ENCODE measurements around the gene CNTNAP2. TPM values are rescaled to one million over a fixed set of nuclear protein-coding genes. Genes with fewer than 3 reads are reported as not detected.

The CNTNAP2 gene
- total and polyA plus RNA-seq, 4 donors, result not detected

- Histone ChIP-seq H3K27me3 (ENCODE audit: control insufficient read depth in 1 of 2, insufficient read depth in 2 of 2, low read length in 1 of 2) (no peaks in the 10 kb centered on the region), H3K36me3 (ENCODE audit: control insufficient read depth in 1 of 2, insufficient read depth in 2 of 2, low read length in 1 of 2) (no peaks in the 10 kb centered on the region), H3K4me3 (ENCODE audit: low read length in 2 of 2) (no peak overlapping the region), H3K27ac (ENCODE audit: low read depth in 1 of 2, low read length in 2 of 2) (no peak overlapping the region), H3K4me1 (ENCODE audit: control insufficient read depth in 1 of 2, insufficient read depth in 2 of 2, low read length in 2 of 2) (no peaks in the 10 kb centered on the region), H3K9me3 (ENCODE audit: control insufficient read depth, low read length) (peaks cover 1% of the 10 kb centered on the region)
- intact Hi-C loops (cut with DNase I), result no loop called here
- 11 to 15% methylated on average over 11 of the region's 11 CpGs for WGBS, 2 donors
- DNase-seq, result peak; percentile 79 to 92
- peak; percentile 87 for ATAC-seq (ENCODE audit: low FRiP score)
Measured at GRCh38 chr7:148303295-148304082, 2186.9 kb downstream of the CNTNAP2 start.

DNA sequence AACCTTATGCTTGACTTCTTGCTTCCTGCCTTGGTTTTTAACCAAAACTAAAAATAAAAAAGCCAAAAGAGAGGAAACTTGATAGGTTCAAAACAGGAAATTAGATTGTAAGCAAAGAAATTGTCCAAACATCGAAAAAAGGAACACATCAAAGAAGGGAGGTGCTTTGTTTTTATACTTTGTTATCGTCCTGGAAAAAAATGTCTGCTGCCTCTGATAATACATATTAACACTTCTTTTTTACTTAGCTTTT, 2187.4 kb downstream of the CNTNAP2 start:
- Histone ChIP-seq H3K4me1 (ENCODE audit: control insufficient read depth in 1 of 2, insufficient read depth in 2 of 2, low read length in 2 of 2) (no peaks in the 10 kb centered on the region), H3K36me3 (ENCODE audit: control insufficient read depth in 1 of 2, insufficient read depth in 2 of 2, low read length in 1 of 2) (no peaks in the 10 kb centered on the region), H3K27me3 (ENCODE audit: control insufficient read depth in 1 of 2, insufficient read depth in 2 of 2, low read length in 1 of 2) (no peaks in the 10 kb centered on the region), H3K9me3 (ENCODE audit: control insufficient read depth, low read length) (peaks cover 1% of the 10 kb centered on the region), H3K27ac (ENCODE audit: low read depth in 1 of 2, low read length in 2 of 2) (no peak overlapping the region), H3K4me3 (ENCODE audit: low read length in 2 of 2) (no peak overlapping the region)
- intact Hi-C loops (cut with DNase I), result no loop called here
- ATAC-seq (ENCODE audit: low FRiP score) (no peak), DNase-seq (no peak)
- 23 to 28% methylated on average over 2 of the region's 2 CpGs for WGBS, 2 donors

DNA sequence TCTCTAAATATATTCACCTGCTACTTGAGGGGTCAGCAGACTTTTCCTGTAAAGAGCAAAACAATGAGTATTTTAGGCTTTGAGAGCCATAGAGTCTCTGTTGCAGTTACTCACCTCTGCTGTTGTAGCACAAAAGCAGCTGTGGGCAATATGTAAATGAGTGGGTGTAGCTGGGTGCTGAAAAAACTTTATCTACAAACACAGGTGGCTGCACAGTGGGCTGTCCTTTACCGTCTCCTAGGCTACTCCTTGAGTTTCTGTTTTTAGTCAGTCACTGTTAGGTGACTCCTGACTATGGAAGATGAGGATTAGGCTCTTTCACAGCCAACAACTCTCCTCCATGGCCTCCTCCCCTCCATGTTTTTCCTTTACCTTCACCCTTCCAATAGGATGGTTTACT, 2187.9 kb downstream of the CNTNAP2 start:
- no peak for ATAC-seq (ENCODE audit: low FRiP score)
- H3K27ac ChIP-seq (ENCODE audit: low read depth in 1 of 2, low read length in 2 of 2), result no peak overlapping the region

DNA sequence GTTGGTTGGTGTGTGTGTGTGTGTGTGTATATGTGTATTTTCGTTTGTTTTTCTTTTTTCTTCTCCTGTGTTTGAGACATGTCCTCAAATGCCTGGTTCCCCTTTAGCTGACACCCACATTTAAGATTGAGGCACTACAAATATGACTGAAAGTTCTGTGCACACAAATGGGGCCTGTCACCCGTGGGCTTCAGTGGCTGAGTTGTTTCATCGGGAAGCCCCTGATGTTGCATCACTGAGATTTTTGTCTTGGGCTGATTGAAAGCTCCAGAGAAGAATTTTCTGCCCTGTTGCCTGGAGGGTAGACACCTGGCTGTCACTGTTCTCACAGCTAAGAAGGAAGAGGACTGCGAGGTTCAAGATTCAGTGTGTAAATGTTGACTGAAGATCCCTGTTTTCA, 2190.2 kb downstream of the CNTNAP2 start:
- no peaks in the 10 kb centered on the region for H3K27me3 ChIP-seq (ENCODE audit: control insufficient read depth in 1 of 2, insufficient read depth in 2 of 2, low read length in 1 of 2)
- no peak overlapping the region for H3K4me3 ChIP-seq (ENCODE audit: low read length in 2 of 2)
- no peak for DNase-seq
- H3K36me3 ChIP-seq (ENCODE audit: control insufficient read depth in 1 of 2, insufficient read depth in 2 of 2, low read length in 1 of 2), result no peaks in the 10 kb centered on the region
- H3K4me1 ChIP-seq (ENCODE audit: control insufficient read depth in 1 of 2, insufficient read depth in 2 of 2, low read length in 2 of 2), result no peaks in the 10 kb centered on the region
- H3K27ac ChIP-seq (ENCODE audit: low read depth in 1 of 2, low read length in 2 of 2), result no peak overlapping the region
- H3K9me3 ChIP-seq (ENCODE audit: control insufficient read depth, low read length), result no peaks in the 10 kb centered on the region
- no peak for ATAC-seq (ENCODE audit: low FRiP score)
- intact Hi-C loops (cut with DNase I), result no loop called here
- WGBS, 2 donors, result 80 to 88% methylated on average over 4 of the region's 4 CpGs

More for the DNA sequence above, 2187.9 kb downstream of the CNTNAP2 start:
- Histone ChIP-seq H3K9me3 (ENCODE audit: control insufficient read depth, low read length) (no peaks in the 10 kb centered on the region), H3K4me3 (ENCODE audit: low read length in 2 of 2) (no peak overlapping the region), H3K36me3 (ENCODE audit: control insufficient read depth in 1 of 2, insufficient read depth in 2 of 2, low read length in 1 of 2) (no peaks in the 10 kb centered on the region), H3K27me3 (ENCODE audit: control insufficient read depth in 1 of 2, insufficient read depth in 2 of 2, low read length in 1 of 2) (no peaks in the 10 kb centered on the region), H3K4me1 (ENCODE audit: control insufficient read depth in 1 of 2, insufficient read depth in 2 of 2, low read length in 2 of 2) (no peaks in the 10 kb centered on the region)
- intact Hi-C loops (cut with DNase I), result no loop called here
- DNase-seq, result no peak
- WGBS, 2 donors, result 77 to 82% methylated on average over 1 of the region's 1 CpG

- no peak for ATAC-seq (ENCODE audit: low FRiP score)
Measured at GRCh38 chr7:148318102-148318811, 2201.7 kb downstream of the CNTNAP2 start.

GRCh38 chr7:148318838-148319237, 2202.2 kb downstream of the CNTNAP2 start:
- no peak overlapping the region for H3K27ac ChIP-seq (ENCODE audit: low read depth in 1 of 2, low read length in 2 of 2)
- H3K27me3 ChIP-seq (ENCODE audit: control insufficient read depth in 1 of 2, insufficient read depth in 2 of 2, low read length in 1 of 2), result no peaks in the 10 kb centered on the region
- WGBS, 2 donors, result 77 to 88% methylated on average over 2 of the region's 2 CpGs
- H3K36me3 ChIP-seq (ENCODE audit: control insufficient read depth in 1 of 2, insufficient read depth in 2 of 2, low read length in 1 of 2), result no peaks in the 10 kb centered on the region
- no peak overlapping the region for H3K4me3 ChIP-seq (ENCODE audit: low read length in 2 of 2)
- no peaks in the 10 kb centered on the region for H3K4me1 ChIP-seq (ENCODE audit: control insufficient read depth in 1 of 2, insufficient read depth in 2 of 2, low read length in 2 of 2)
- no peaks in the 10 kb centered on the region for H3K9me3 ChIP-seq (ENCODE audit: control insufficient read depth, low read length)
- no peak for DNase-seq
- intact Hi-C loops (cut with DNase I), result no loop called here
- no peak for ATAC-seq (ENCODE audit: low FRiP score)

More at GRCh38 chr7:148318102-148318811, 2201.7 kb downstream of the CNTNAP2 start:
- no peak for DNase-seq
- no peaks in the 10 kb centered on the region for H3K36me3 ChIP-seq (ENCODE audit: control insufficient read depth in 1 of 2, insufficient read depth in 2 of 2, low read length in 1 of 2)
- intact Hi-C loops (cut with DNase I), result no loop called here
- H3K27ac ChIP-seq (ENCODE audit: low read depth in 1 of 2, low read length in 2 of 2), result no peak overlapping the region
- H3K9me3 ChIP-seq (ENCODE audit: control insufficient read depth, low read length), result no peaks in the 10 kb centered on the region
- no peaks in the 10 kb centered on the region for H3K4me1 ChIP-seq (ENCODE audit: control insufficient read depth in 1 of 2, insufficient read depth in 2 of 2, low read length in 2 of 2)
- 50 to 63% methylated on average over 9 of the region's 9 CpGs for WGBS, 2 donors
- no peak overlapping the region for H3K4me3 ChIP-seq (ENCODE audit: low read length in 2 of 2)
- no peaks in the 10 kb centered on the region for H3K27me3 ChIP-seq (ENCODE audit: control insufficient read depth in 1 of 2, insufficient read depth in 2 of 2, low read length in 1 of 2)

- DNase-seq (no peak), ATAC-seq (ENCODE audit: low FRiP score) (no peak)
- WGBS, 2 donors, result 85% methylated on average over 6 of the region's 6 CpGs
- Histone ChIP-seq H3K27me3 (ENCODE audit: control insufficient read depth in 1 of 2, insufficient read depth in 2 of 2, low read length in 1 of 2) (no peaks in the 10 kb centered on the region), H3K9me3 (ENCODE audit: control insufficient read depth, low read length) (no peaks in the 10 kb centered on the region), H3K4me3 (ENCODE audit: low read length in 2 of 2) (no peak overlapping the region), H3K36me3 (ENCODE audit: control insufficient read depth in 1 of 2, insufficient read depth in 2 of 2, low read length in 1 of 2) (no peaks in the 10 kb centered on the region), H3K4me1 (ENCODE audit: control insufficient read depth in 1 of 2, insufficient read depth in 2 of 2, low read length in 2 of 2) (no peaks in the 10 kb centered on the region), H3K27ac (ENCODE audit: low read depth in 1 of 2, low read length in 2 of 2) (no peak overlapping the region)
- intact Hi-C loops (cut with DNase I), result no loop called here
Measured at GRCh38 chr7:148319316-148319808, 2202.8 kb downstream of the CNTNAP2 start.

DNA sequence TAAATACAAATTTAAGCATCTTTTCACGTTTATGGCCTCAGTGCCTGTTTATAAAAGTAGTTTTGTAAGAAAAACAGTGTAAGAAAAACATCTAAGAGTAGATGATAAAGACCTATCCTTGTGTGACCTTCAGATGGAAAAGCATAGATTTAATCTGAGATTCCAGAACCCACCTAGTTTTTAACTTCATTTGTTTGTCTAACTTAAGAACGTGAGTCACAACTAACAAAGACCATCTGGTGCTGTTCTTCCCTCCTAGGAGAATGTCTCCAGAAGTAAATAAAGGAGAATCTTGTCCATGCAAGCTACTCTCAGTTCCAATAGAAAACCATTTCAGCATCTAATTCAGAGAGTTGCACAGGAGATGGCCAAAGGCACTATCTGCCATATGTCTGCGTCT, 2208.6 kb downstream of the CNTNAP2 start:
- 24 to 41% methylated on average over 3 of the region's 3 CpGs for WGBS, 2 donors
- no peaks in the 10 kb centered on the region for H3K27me3 ChIP-seq (ENCODE audit: control insufficient read depth in 1 of 2, insufficient read depth in 2 of 2, low read length in 1 of 2)
- intact Hi-C loops (cut with DNase I), result no loop called here

DNA sequence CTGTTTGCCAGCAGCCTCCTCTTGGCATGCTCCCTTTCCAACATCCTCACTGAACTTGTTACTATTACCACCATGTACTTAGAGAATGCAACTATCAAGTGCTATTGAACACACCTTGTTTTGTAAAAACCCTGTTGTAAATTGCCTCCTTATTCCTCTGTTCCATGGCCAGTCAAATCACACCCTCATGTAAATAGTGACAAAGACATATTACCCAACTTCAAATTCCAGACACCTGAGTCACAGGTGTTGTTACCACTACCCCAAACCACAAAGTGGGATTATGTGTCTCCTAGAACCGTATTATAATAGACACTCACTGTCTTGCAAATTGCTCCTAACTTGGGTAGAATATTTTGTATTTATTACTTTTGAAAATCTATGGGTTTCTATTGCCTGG, 2210.8 kb downstream of the CNTNAP2 start:
- Histone ChIP-seq H3K27ac (ENCODE audit: low read depth in 1 of 2, low read length in 2 of 2) (no peak overlapping the region), H3K27me3 (ENCODE audit: control insufficient read depth in 1 of 2, insufficient read depth in 2 of 2, low read length in 1 of 2) (no peaks in the 10 kb centered on the region), H3K36me3 (ENCODE audit: control insufficient read depth in 1 of 2, insufficient read depth in 2 of 2, low read length in 1 of 2) (no peaks in the 10 kb centered on the region), H3K4me3 (ENCODE audit: low read length in 2 of 2) (no peak overlapping the region), H3K9me3 (ENCODE audit: control insufficient read depth, low read length) (peaks cover 2% of the 10 kb centered on the region), H3K4me1 (ENCODE audit: control insufficient read depth in 1 of 2, insufficient read depth in 2 of 2, low read length in 2 of 2) (no peaks in the 10 kb centered on the region)
- no peak for ATAC-seq (ENCODE audit: low FRiP score)
- intact Hi-C loops (cut with DNase I), result no loop called here
- no peak for DNase-seq
- WGBS, 2 donors, result 74 to 83% methylated on average over 1 of the region's 1 CpG

More for the DNA sequence above, 2208.6 kb downstream of the CNTNAP2 start:
- no peak overlapping the region for H3K27ac ChIP-seq (ENCODE audit: low read depth in 1 of 2, low read length in 2 of 2)
- no peaks in the 10 kb centered on the region for H3K9me3 ChIP-seq (ENCODE audit: control insufficient read depth, low read length)
- H3K4me3 ChIP-seq (ENCODE audit: low read length in 2 of 2), result no peak overlapping the region
- H3K4me1 ChIP-seq (ENCODE audit: control insufficient read depth in 1 of 2, insufficient read depth in 2 of 2, low read length in 2 of 2), result no peaks in the 10 kb centered on the region
- no peak for DNase-seq
- ATAC-seq (ENCODE audit: low FRiP score), result no peak
- no peaks in the 10 kb centered on the region for H3K36me3 ChIP-seq (ENCODE audit: control insufficient read depth in 1 of 2, insufficient read depth in 2 of 2, low read length in 1 of 2)

Measured in aorta (tissue), 5 donors.